GM13977 (cell line): ENCODE data around the gene RNU2-63P.
"Not testable (repeated sequence)": the region's sequence is repeated elsewhere in the genome, so short reads cannot be mapped to it uniquely, and the experiment has no call there.

Source experiments
- DNase-seq: peaks from one replicate; pipeline ENCODE4 v3.0.0; 2012; ENCODE audit warnings: low spot score
- in situ Hi-C: fragments of 300-500 bp; cut with MboI; formaldehyde crosslinking; loops from one replicate; pipeline ENCODE4 v1.12.0; 2022; ENCODE audit warnings: low sequenced_read_pairs, low pct_unique_long_range_greater_than_20kb, mixed read lengths, inconsistent platforms; ENCODE audit not compliant: unreplicated experiment
- TF ChIP-seq, protein P1 (sequence below): IDR thresholded peaks from 2 replicates; pipeline ENCODE4 v1.5.1; 2012; ENCODE audit warnings: mild to moderate bottlenecking, control low read depth; ENCODE audit not compliant: insufficient read depth; ENCODE audit errors: extremely low read depth, missing control alignments

The RNU2-63P gene

GRCh38 chr2:88028931-88029330, 12.6 kb upstream of the RNU2-63P start:
- TF ChIP-seq, protein P1, sequence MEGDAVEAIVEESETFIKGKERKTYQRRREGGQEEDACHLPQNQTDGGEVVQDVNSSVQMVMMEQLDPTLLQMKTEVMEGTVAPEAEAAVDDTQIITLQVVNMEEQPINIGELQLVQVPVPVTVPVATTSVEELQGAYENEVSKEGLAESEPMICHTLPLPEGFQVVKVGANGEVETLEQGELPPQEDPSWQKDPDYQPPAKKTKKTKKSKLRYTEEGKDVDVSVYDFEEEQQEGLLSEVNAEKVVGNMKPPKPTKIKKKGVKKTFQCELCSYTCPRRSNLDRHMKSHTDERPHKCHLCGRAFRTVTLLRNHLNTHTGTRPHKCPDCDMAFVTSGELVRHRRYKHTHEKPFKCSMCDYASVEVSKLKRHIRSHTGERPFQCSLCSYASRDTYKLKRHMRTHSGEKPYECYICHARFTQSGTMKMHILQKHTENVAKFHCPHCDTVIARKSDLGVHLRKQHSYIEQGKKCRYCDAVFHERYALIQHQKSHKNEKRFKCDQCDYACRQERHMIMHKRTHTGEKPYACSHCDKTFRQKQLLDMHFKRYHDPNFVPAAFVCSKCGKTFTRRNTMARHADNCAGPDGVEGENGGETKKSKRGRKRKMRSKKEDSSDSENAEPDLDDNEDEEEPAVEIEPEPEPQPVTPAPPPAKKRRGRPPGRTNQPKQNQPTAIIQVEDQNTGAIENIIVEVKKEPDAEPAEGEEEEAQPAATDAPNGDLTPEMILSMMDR: no peak
- DNase-seq: no peak
- in situ Hi-C loops: no loop called here

GRCh38 chr2:88027697-88028389, 11.5 kb upstream of the RNU2-63P start:
- no peak for DNase-seq
- TF ChIP-seq, protein P1: no peak
- in situ Hi-C loops: no loop called here

GRCh38 chr2:88024509-88024908, 8.2 kb upstream of the RNU2-63P start:
- in situ Hi-C loops: no loop called here
- DNase-seq: no peak
- TF ChIP-seq, protein P1: no peak

GRCh38 chr2:88022669-88022921, 6.2 kb upstream of the RNU2-63P start:
- TF ChIP-seq, protein P1: no peak
- no peak for DNase-seq
- in situ Hi-C loops: no loop called here

DNA sequence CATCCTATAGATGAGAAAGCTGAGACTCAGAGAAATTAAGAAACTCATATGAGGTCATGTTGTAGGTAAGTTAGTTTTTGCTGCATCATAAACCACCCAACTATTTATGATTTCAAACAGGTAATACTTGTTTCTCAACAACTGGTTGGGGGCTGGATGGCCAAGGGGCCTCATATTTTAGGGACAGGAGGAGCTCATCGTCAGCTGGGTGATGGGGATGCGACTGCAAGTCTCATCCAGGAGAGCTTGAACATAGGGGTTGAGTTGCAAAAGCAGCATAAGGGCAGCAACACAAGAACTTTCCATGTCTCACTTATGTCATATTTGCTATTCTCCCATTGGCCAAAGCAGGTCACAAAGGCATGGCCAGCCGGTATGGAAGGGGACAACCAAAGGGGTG, 3.6 kb upstream of the RNU2-63P start:
- in situ Hi-C loops: no loop called here

DNA sequence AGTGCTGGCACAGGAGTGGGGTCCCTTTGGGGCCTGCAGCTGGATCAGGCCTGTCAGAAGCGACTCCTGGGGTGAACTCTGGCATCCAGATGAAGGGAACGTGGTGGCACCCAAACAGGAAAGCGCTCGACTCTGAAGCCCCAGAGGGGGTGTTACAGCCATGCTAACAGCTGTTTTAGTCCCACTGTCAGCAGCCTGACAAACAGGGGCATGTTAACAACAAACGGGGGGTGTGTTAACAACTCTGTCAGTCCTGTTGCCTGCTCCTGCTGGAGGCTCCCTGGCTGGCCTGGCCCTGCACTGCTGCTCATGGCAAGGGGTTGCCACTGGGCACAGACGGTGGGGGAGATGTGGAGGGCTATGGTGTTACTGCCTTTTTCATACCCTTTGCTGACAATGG, 2.6 kb upstream of the RNU2-63P start:
- TF ChIP-seq, protein P1: no peak
- DNase-seq: no peak
- in situ Hi-C loops: no loop called here

More for the DNA sequence above, 3.6 kb upstream of the RNU2-63P start:
- TF ChIP-seq, protein P1: no peak
- DNase-seq: no peak

GRCh38 chr2:88018077-88018805, 1.9 kb upstream of the RNU2-63P start:
- DNase-seq, in situ Hi-C loops: not testable (repeated sequence)

DNA sequence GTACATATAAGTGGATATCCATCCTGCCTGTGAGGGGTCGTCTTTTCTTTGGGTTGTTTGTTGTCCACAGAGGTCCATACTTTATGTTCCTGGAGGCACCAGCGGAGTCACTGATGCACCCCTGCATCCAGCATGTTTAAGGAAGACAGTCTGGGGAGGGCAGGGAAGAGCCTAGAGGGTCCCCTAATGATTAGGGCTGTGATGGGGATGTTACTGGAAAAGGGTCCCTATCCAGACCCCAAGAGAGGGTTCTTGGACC, 1.4 kb upstream of the RNU2-63P start:
- DNase-seq, in situ Hi-C loops: not testable (repeated sequence)
